Measurements from ENCODE around the gene SLC2A1. TPM values are rescaled to one million over a fixed set of nuclear protein-coding genes. Genes with fewer than 3 reads are reported as not detected.
A peak's percentile ranks its signal among the peaks of the same experiment; 100 is the strongest.

The SLC2A1 gene
- total RNA-seq (2016; rRNA removed; fragmentation: Illumina TruSeq; extraction: Trizol) (54.3 and 125 TPM in 2 replicates), polyA plus RNA-seq (2011; rRNA removed) (315 and 423 TPM in 2 replicates), polyA minus RNA-seq (2011; rRNA and poly(A)+ RNA removed; ENCODE audit: low replicate concordance) (61.9 and 1,182 TPM in 2 replicates), Bru-seq, nascent RNA (percentile 97 among the genes with signal in this experiment), BruChase-seq, experiment 1, labeled RNA remaining after a 6-hour chase (percentile 98 among the genes with signal in this experiment), BruChase-seq, experiment 2, labeled RNA remaining after a 2-hour chase (percentile 97 among the genes with signal in this experiment)
- 17.1 and 18.0 TPM in 2 replicates for total RNA-seq (2016; cell fraction: cytosol; rRNA removed; fragmentation: Illumina TruSeq; extraction: Trizol; ENCODE audit: low read depth)
- total RNA-seq (2016; cell fraction: insoluble cytoplasmic fraction; rRNA removed; fragmentation: Illumina TruSeq; extraction: Trizol), result 44.3 and 121 TPM in 2 replicates
- 38.1 and 44.0 TPM in 2 replicates for total RNA-seq (2016; cell fraction: membrane; rRNA removed; fragmentation: Illumina TruSeq; extraction: Trizol)
- 146 and 160 TPM in 2 replicates for total RNA-seq (2016; cell fraction: nucleus; rRNA removed; fragmentation: Illumina TruSeq; extraction: Trizol)
- 201 and 410 TPM in 2 replicates for polyA plus RNA-seq (2011; cell fraction: cytosol; rRNA removed)
- polyA plus RNA-seq (2011; cell fraction: nucleus; rRNA removed), result 305 and 663 TPM in 2 replicates
- 253 and 372 TPM in 2 replicates for polyA plus RNA-seq (2012)
- 10.8 and 11.3 TPM in 2 replicates for polyA plus RNA-seq (2016; cell fraction: cytosol; fragmentation: Illumina TruSeq; extraction: Trizol; ENCODE audit: low read depth)
- 47.5 and 58.0 TPM in 2 replicates for polyA plus RNA-seq (2016; cell fraction: insoluble cytoplasmic fraction; fragmentation: Illumina TruSeq; extraction: Trizol; ENCODE audit: low read depth)
- 20.7 and 24.0 TPM in 2 replicates for polyA plus RNA-seq (2016; cell fraction: membrane; fragmentation: Illumina TruSeq; extraction: Trizol; ENCODE audit: low read depth)
- polyA plus RNA-seq (2016; cell fraction: nucleus; fragmentation: Illumina TruSeq; extraction: Trizol; ENCODE audit: insufficient read depth, low read depth), result 232 and 245 TPM in 2 replicates
- 204 and 374 TPM in 2 replicates for polyA minus RNA-seq (2011; cell fraction: cytosol; rRNA and poly(A)+ RNA removed)
- 146 and 207 TPM in 2 replicates for polyA minus RNA-seq (2011; cell fraction: nucleus; rRNA and poly(A)+ RNA removed)
- long read RNA-seq, experiment 1, transcript SLC2A1-203 (10 exons, 3,670 nt), result major isoform, 141 of 245 reads
- long read RNA-seq, experiment 1, partial matches to known transcripts, result 77 of 245 reads
- long read RNA-seq, experiment 1, other reads (novel, unspliced or antisense), result 25 of 245 reads
- long read RNA-seq, experiment 2, transcript SLC2A1-203 (10 exons, 3,670 nt), result major isoform, 953 of 1,556 reads
- long read RNA-seq, experiment 2, partial matches to known transcripts, result 186 of 1,556 reads
- long read RNA-seq, experiment 2, other reads (novel, unspliced or antisense), result 408 of 1,556 reads

DNA sequence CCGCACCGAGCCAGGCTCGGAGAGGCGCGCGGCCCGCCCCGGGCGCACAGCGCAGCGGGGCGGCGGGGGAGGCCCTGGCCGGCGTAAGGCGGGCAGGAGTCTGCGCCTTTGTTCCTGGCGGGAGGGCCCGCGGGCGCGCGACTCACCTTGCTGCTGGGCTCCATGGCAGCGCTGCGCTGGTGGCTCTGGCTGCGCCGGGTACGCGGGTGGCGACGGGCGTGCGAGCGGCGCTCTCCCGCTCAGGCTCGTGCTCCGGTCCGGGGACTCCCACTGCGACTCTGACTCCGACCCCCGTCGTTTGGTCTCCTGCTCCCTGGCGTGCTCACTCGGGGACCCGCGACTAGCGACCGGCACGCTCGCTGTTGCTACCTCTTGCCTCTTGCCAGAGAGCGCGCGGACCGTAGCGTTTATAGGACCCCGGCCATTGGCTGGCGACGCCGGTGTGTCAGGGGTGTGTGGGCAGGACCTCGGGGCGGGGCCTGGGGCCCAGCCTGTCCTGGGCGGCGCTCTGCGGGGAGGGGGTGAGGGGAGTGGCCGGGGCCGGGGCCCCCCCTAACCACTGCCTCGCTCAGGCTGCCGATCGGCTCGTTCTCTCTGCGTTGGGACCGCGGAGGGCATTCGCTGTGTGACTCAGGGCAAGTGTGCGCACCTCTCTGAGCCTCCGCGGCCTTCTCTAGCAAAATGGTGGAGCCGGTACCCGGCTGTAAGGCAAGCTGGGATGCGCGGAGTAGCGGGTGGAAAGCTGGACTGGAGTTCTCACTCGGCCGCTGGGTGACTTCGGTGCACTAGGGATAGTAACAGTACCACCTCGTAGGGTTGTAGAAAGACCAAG, at the start of gene SLC2A1:
SLC2A1 (minus strand) TSS at position 381 of the 832 bp plus-strand sequence; CDS start at position 164, 217 bp downstream.
- Histone ChIP-seq H3K27me3 (ENCODE audit: control insufficient read depth in 1 of 2, insufficient read depth in 2 of 2, low read length in 2 of 2) (no peaks in the 10 kb centered on the region; a peak in 1 of 5 replicates), H3K4me3 (replicated peaks in 1 of 3; ENCODE audit: insufficient read depth in 1 of 3, low read depth in 2 of 3, low read length in 3 of 3) (peak within 1 kb of the TSS; percentile 93 to 97 (median 97)), H3K4me2 (ENCODE audit: low read depth, low read length) (peak within 1 kb of the TSS; percentile 93), H2AFZ (ENCODE audit: low read length) (no peak within 1 kb of the TSS), H3K27ac (ENCODE audit: extremely low read length, insufficient read depth, low read length) (peak within 1 kb of the TSS; percentile 80), H3K9me3 (ENCODE audit: low read length) (no peaks in the 10 kb centered on the region), H3K9ac (ENCODE audit: insufficient read depth, low read depth, low read length) (peak within 1 kb of the TSS; percentile 88), H3K4me1 (ENCODE audit: insufficient read depth, low read length) (peaks cover 68% of the 10 kb centered on the region), H4K20me1 (ENCODE audit: insufficient read depth, low read length) (peaks cover 41% of the 10 kb centered on the region), H3K79me2 (ENCODE audit: insufficient read depth, low read length) (peaks cover 71% of the 10 kb centered on the region), H3K36me3 (replicated peaks in 1 of 2; ENCODE audit: control insufficient read depth in 1 of 2, insufficient read depth in 2 of 2, low read length in 2 of 2) (peaks cover 19 to 28% of the 10 kb centered on the region in 2 experiments)
- 1% methylated on average over 25 of the region's 87 CpGs for WGBS (ENCODE audit: low lambda C conversion rate)
- in situ Hi-C loops (cut with HindIII; ENCODE audit: extremely low pct_ligation_motif_present, low pct_unique_long_range_greater_than_20kb) (loop anchor here (5.0 kb wide), 1 partner anchor 114 kb away; no protein-coding TSS in a partner anchor), intact Hi-C loops (cut with micrococcal nuclease; ENCODE audit: unreplicated experiment) (loop anchor here (2.0 to 10.0 kb wide), 4 partner anchors 36 to 110 kb away; no protein-coding TSS in a partner anchor)
- BruUV-seq (replicated peaks), result no TSS peak
- DNase-seq (ENCODE audit: low spot score) (peak; percentile 92), FAIRE-seq (peak; percentile 42), ATAC-seq (peak; percentile 87)
- ChIA-PET CTCF (ENCODE audit: low intra/inter-chr PET ratio, low total read pairs) (interaction anchor here (0.8 kb wide), 1 partner anchor 115 kb away, joined by 3 read pairs; no protein-coding TSS in a partner anchor), POLR2A (interaction anchor here (0.7 to 2.1 kb wide), 3 partner anchors 10 to 50 kb away, joined by 3 to 4 read pairs (median 3); no protein-coding TSS in a partner anchor)
- TF ChIP-seq, protein P1, sequence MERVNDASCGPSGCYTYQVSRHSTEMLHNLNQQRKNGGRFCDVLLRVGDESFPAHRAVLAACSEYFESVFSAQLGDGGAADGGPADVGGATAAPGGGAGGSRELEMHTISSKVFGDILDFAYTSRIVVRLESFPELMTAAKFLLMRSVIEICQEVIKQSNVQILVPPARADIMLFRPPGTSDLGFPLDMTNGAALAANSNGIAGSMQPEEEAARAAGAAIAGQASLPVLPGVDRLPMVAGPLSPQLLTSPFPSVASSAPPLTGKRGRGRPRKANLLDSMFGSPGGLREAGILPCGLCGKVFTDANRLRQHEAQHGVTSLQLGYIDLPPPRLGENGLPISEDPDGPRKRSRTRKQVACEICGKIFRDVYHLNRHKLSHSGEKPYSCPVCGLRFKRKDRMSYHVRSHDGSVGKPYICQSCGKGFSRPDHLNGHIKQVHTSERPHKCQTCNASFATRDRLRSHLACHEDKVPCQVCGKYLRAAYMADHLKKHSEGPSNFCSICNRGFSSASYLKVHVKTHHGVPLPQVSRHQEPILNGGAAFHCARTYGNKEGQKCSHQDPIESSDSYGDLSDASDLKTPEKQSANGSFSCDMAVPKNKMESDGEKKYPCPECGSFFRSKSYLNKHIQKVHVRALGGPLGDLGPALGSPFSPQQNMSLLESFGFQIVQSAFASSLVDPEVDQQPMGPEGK (CRISPR knock-in tag; IDR thresholded peaks at IDR 0.05), result peak; percentile 100
- TF ChIP-seq DR1 (CRISPR knock-in tag; IDR thresholded peaks at IDR 0.05) (peak; percentile 77), IRX3 (CRISPR knock-in tag; IDR thresholded peaks at IDR 0.05; ENCODE audit: borderline replicate concordance, low read depth) (no peak), MAFG (CRISPR knock-in tag; IDR thresholded peaks at IDR 0.05) (no peak), ZNF468 (CRISPR knock-in tag; IDR thresholded peaks at IDR 0.05) (no peak), SP140L (CRISPR knock-in tag; IDR thresholded peaks at IDR 0.05; ENCODE audit: borderline replicate concordance) (no peak), ZNF138 (CRISPR knock-in tag; IDR thresholded peaks at IDR 0.05; ENCODE audit: low read depth) (no peak), ASH2L (IDR thresholded peaks at IDR 0.05; ENCODE audit: insufficient read length, low read depth, low read length) (peak; percentile 48), ZSCAN29 (CRISPR knock-in tag; conservative IDR thresholded peaks at IDR 0.05) (no peak), ZNF350 (CRISPR knock-in tag; IDR thresholded peaks at IDR 0.05; ENCODE audit: borderline replicate concordance, low read depth) (peak; percentile 65), GLI4 (CRISPR knock-in tag; IDR thresholded peaks at IDR 0.05; ENCODE audit: borderline replicate concordance) (peak; percentile 70; the same call in 1 of the 2 replicates)
- TF ChIP-seq, protein P2, sequence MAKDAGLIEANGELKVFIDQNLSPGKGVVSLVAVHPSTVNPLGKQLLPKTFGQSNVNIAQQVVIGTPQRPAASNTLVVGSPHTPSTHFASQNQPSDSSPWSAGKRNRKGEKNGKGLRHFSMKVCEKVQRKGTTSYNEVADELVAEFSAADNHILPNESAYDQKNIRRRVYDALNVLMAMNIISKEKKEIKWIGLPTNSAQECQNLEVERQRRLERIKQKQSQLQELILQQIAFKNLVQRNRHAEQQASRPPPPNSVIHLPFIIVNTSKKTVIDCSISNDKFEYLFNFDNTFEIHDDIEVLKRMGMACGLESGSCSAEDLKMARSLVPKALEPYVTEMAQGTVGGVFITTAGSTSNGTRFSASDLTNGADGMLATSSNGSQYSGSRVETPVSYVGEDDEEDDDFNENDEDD (CRISPR knock-in tag; IDR thresholded peaks at IDR 0.05; ENCODE audit: borderline replicate concordance), result peak; percentile 58
- TF ChIP-seq, protein P3, sequence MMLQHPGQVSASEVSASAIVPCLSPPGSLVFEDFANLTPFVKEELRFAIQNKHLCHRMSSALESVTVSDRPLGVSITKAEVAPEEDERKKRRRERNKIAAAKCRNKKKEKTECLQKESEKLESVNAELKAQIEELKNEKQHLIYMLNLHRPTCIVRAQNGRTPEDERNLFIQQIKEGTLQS (CRISPR knock-in tag; IDR thresholded peaks at IDR 0.05), result peak; percentile 54; the same call in 1 of the 2 replicates
